ENCODE measurements around the gene GCNT2.
A peak's percentile ranks its signal among the peaks of the same experiment; 100 is the strongest.

GCNT2 gene

GRCh38 chr6:10510592-10511367, 10.4 kb upstream of the GCNT2 start:
- TF ChIP-seq, protein P1, sequence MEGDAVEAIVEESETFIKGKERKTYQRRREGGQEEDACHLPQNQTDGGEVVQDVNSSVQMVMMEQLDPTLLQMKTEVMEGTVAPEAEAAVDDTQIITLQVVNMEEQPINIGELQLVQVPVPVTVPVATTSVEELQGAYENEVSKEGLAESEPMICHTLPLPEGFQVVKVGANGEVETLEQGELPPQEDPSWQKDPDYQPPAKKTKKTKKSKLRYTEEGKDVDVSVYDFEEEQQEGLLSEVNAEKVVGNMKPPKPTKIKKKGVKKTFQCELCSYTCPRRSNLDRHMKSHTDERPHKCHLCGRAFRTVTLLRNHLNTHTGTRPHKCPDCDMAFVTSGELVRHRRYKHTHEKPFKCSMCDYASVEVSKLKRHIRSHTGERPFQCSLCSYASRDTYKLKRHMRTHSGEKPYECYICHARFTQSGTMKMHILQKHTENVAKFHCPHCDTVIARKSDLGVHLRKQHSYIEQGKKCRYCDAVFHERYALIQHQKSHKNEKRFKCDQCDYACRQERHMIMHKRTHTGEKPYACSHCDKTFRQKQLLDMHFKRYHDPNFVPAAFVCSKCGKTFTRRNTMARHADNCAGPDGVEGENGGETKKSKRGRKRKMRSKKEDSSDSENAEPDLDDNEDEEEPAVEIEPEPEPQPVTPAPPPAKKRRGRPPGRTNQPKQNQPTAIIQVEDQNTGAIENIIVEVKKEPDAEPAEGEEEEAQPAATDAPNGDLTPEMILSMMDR (IDR thresholded peaks at IDR 0.05; ENCODE audit: insufficient read depth, low read length, poor library complexity, severe bottlenecking): peak; percentile 87
- DNase-seq (ENCODE audit: extremely low read depth, insufficient read length): no peak
- no peak overlapping the region for H3K4me3 ChIP-seq (replicated peaks; ENCODE audit: low read depth, low read length)
- no peaks in the 10 kb centered on the region for H3K36me3 ChIP-seq (ENCODE audit: control insufficient read depth, insufficient read depth, low read length)
- no peaks in the 10 kb centered on the region for H3K27me3 ChIP-seq (replicated peaks; ENCODE audit: control insufficient read depth, insufficient read depth, low read length)

DNA sequence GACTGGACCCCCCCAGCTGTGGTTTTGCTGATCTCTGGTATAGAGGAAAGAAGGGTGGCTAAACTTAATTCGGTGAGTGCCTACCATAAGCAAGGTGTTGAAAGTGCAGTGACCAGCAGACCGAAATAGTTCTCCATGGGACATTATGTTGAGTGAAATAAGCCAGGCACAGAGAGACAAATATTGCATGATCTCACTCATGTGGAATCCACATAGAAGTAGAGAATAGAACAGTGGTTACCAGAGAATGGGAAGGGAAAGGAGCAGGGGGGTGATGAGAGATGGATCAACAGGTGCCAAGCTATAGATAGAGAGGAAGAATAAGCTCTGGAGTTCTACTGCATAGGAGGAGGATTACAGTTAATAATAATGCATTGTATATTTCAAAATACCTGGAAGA, 9.7 kb upstream of the GCNT2 start:
- DNase-seq (ENCODE audit: extremely low read depth, insufficient read length): no peak
- no peak overlapping the region for H3K4me3 ChIP-seq (replicated peaks; ENCODE audit: low read depth, low read length)

GRCh38 chr6:10513544-10513943, 7.6 kb upstream of the GCNT2 start:
- DNase-seq (ENCODE audit: extremely low read depth, insufficient read length): no peak
- TF ChIP-seq, protein P1 (IDR thresholded peaks at IDR 0.05; ENCODE audit: insufficient read depth, low read length, poor library complexity, severe bottlenecking): no peak

More for the DNA sequence above, 9.7 kb upstream of the GCNT2 start:
- Histone ChIP-seq H3K36me3 (ENCODE audit: control insufficient read depth, insufficient read depth, low read length) (no peaks in the 10 kb centered on the region), H3K27me3 (replicated peaks; ENCODE audit: control insufficient read depth, insufficient read depth, low read length) (no peaks in the 10 kb centered on the region)
- TF ChIP-seq, protein P1 (IDR thresholded peaks at IDR 0.05; ENCODE audit: insufficient read depth, low read length, poor library complexity, severe bottlenecking): no peak

GRCh38 chr6:10514049-10514780, 6.9 kb upstream of the GCNT2 start:
- H3K27me3 ChIP-seq (replicated peaks; ENCODE audit: control insufficient read depth, insufficient read depth, low read length): no peaks in the 10 kb centered on the region
- TF ChIP-seq, protein P1 (IDR thresholded peaks at IDR 0.05; ENCODE audit: insufficient read depth, low read length, poor library complexity, severe bottlenecking): no peak

More at GRCh38 chr6:10513544-10513943, 7.6 kb upstream of the GCNT2 start:
- no peaks in the 10 kb centered on the region for H3K36me3 ChIP-seq (ENCODE audit: control insufficient read depth, insufficient read depth, low read length)
- no peaks in the 10 kb centered on the region for H3K27me3 ChIP-seq (replicated peaks; ENCODE audit: control insufficient read depth, insufficient read depth, low read length)
- H3K4me3 ChIP-seq (replicated peaks; ENCODE audit: low read depth, low read length): no peak overlapping the region

GRCh38 chr6:10516953-10517352, 4.2 kb upstream of the GCNT2 start:
- TF ChIP-seq, protein P1 (IDR thresholded peaks at IDR 0.05; ENCODE audit: insufficient read depth, low read length, poor library complexity, severe bottlenecking): no peak
- no peaks in the 10 kb centered on the region for H3K27me3 ChIP-seq (replicated peaks; ENCODE audit: control insufficient read depth, insufficient read depth, low read length)
- H3K4me3 ChIP-seq (replicated peaks; ENCODE audit: low read depth, low read length): no peak overlapping the region
- DNase-seq (ENCODE audit: extremely low read depth, insufficient read length): no peak
- H3K36me3 ChIP-seq (ENCODE audit: control insufficient read depth, insufficient read depth, low read length): no peaks in the 10 kb centered on the region

More at GRCh38 chr6:10514049-10514780, 6.9 kb upstream of the GCNT2 start:
- Histone ChIP-seq H3K36me3 (ENCODE audit: control insufficient read depth, insufficient read depth, low read length) (no peaks in the 10 kb centered on the region), H3K4me3 (replicated peaks; ENCODE audit: low read depth, low read length) (no peak overlapping the region)
- DNase-seq (ENCODE audit: extremely low read depth, insufficient read length): no peak

Measured in GM06990 (cell line).